ENCODE data around the gene TMIGD1.

GRCh38 chr17:30324723-30325122 is 9.1 kb downstream of the TMIGD1 start:
- TF ChIP-seq YY1 (IDR thresholded peaks at IDR 0.05; ENCODE audit: insufficient read depth, insufficient read length): no peak
- no peak for TF ChIP-seq SUZ12 (IDR thresholded peaks at IDR 0.05; ENCODE audit: extremely low read depth, insufficient read depth, insufficient read length)
